ENCODE results near the gene DLGAP1.
A peak's percentile ranks its signal among the peaks of the same experiment; 100 is the strongest.

The DLGAP1 gene

GRCh38 chr18:4020026-4020425 is 435.1 kb downstream of the DLGAP1 start:
- TF ChIP-seq CTCF (IDR thresholded peaks at IDR 0.05; ENCODE audit: borderline replicate concordance, insufficient read depth, low read depth, low read length): no peak
- no peak overlapping the region for H3K4me3 ChIP-seq (ENCODE audit: low read depth, low read length)

GRCh38 chr18:4017480-4017879 is 437.6 kb downstream of the DLGAP1 start:
- no peak overlapping the region for H3K4me3 ChIP-seq (ENCODE audit: low read depth, low read length)
- peak; percentile 8; the same call in 1 of the 2 replicates for TF ChIP-seq CTCF (IDR thresholded peaks at IDR 0.05; ENCODE audit: borderline replicate concordance, insufficient read depth, low read depth, low read length)

- no peak overlapping the region for H3K4me3 ChIP-seq (ENCODE audit: low read depth, low read length)
- TF ChIP-seq CTCF (IDR thresholded peaks at IDR 0.05; ENCODE audit: borderline replicate concordance, insufficient read depth, low read depth, low read length): no peak
Measured at GRCh38 chr18:4016391-4017049, 438.6 kb downstream of the DLGAP1 start.

- TF ChIP-seq CTCF (IDR thresholded peaks at IDR 0.05; ENCODE audit: borderline replicate concordance, insufficient read depth, low read depth, low read length): no peak
- H3K4me3 ChIP-seq (ENCODE audit: low read depth, low read length): no peak overlapping the region
Measured at GRCh38 chr18:4007846-4008245, 447.3 kb downstream of the DLGAP1 start.

- TF ChIP-seq CTCF (IDR thresholded peaks at IDR 0.05; ENCODE audit: borderline replicate concordance, insufficient read depth, low read depth, low read length): no peak
Measured at GRCh38 chr18:4004183-4004829, 450.8 kb downstream of the DLGAP1 start.

GRCh38 chr18:3998698-3999333 is 456.3 kb downstream of the DLGAP1 start:
- H3K4me3 ChIP-seq (ENCODE audit: low read depth, low read length): no peak overlapping the region
- TF ChIP-seq CTCF (IDR thresholded peaks at IDR 0.05; ENCODE audit: borderline replicate concordance, insufficient read depth, low read depth, low read length): peak; percentile 57; the same call in 1 of the 2 replicates

More at GRCh38 chr18:4004183-4004829, 450.8 kb downstream of the DLGAP1 start:
- no peak overlapping the region for H3K4me3 ChIP-seq (ENCODE audit: low read depth, low read length)

Measured in GM12875 (cell line).